ENCODE measurements around the gene PLCH2. TPM values are rescaled to one million over a fixed set of nuclear protein-coding genes. Genes with fewer than 3 reads are reported as not detected.

PLCH2 gene
- total and polyA plus RNA-seq, 2 of the 13 experiments (the other 11 are each of a cell fraction or from before 2014, with no cell fraction given), result 0.15 to 0.67 TPM

DNA sequence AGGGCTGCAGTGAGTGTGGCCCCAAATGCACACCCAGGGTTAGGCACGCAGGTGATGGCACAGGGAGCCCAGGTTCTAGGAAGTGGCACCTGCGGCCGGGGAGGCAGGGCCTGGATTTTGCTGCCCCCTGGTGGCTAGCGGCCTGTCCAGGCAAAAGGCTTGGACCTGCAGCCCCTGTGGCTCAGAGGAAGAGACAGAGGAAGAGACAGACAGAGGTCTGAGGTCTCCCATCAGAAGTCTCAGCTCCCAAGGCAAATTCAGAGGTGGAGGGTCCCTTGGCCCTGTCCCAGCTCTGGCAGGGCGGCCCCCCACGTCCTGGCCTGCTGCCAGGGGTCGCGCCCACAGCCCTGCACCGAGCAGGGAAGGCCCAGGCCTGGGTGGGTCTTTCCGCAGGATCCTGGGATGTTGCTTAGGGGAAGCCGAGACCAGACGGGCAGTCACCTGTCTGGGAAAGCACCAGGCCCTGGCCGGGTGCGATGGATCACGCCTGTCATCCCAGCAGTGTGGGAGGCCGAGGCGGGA is 72.0 kb downstream of the PLCH2 start (continued):
- TF ChIP-seq, protein P1, sequence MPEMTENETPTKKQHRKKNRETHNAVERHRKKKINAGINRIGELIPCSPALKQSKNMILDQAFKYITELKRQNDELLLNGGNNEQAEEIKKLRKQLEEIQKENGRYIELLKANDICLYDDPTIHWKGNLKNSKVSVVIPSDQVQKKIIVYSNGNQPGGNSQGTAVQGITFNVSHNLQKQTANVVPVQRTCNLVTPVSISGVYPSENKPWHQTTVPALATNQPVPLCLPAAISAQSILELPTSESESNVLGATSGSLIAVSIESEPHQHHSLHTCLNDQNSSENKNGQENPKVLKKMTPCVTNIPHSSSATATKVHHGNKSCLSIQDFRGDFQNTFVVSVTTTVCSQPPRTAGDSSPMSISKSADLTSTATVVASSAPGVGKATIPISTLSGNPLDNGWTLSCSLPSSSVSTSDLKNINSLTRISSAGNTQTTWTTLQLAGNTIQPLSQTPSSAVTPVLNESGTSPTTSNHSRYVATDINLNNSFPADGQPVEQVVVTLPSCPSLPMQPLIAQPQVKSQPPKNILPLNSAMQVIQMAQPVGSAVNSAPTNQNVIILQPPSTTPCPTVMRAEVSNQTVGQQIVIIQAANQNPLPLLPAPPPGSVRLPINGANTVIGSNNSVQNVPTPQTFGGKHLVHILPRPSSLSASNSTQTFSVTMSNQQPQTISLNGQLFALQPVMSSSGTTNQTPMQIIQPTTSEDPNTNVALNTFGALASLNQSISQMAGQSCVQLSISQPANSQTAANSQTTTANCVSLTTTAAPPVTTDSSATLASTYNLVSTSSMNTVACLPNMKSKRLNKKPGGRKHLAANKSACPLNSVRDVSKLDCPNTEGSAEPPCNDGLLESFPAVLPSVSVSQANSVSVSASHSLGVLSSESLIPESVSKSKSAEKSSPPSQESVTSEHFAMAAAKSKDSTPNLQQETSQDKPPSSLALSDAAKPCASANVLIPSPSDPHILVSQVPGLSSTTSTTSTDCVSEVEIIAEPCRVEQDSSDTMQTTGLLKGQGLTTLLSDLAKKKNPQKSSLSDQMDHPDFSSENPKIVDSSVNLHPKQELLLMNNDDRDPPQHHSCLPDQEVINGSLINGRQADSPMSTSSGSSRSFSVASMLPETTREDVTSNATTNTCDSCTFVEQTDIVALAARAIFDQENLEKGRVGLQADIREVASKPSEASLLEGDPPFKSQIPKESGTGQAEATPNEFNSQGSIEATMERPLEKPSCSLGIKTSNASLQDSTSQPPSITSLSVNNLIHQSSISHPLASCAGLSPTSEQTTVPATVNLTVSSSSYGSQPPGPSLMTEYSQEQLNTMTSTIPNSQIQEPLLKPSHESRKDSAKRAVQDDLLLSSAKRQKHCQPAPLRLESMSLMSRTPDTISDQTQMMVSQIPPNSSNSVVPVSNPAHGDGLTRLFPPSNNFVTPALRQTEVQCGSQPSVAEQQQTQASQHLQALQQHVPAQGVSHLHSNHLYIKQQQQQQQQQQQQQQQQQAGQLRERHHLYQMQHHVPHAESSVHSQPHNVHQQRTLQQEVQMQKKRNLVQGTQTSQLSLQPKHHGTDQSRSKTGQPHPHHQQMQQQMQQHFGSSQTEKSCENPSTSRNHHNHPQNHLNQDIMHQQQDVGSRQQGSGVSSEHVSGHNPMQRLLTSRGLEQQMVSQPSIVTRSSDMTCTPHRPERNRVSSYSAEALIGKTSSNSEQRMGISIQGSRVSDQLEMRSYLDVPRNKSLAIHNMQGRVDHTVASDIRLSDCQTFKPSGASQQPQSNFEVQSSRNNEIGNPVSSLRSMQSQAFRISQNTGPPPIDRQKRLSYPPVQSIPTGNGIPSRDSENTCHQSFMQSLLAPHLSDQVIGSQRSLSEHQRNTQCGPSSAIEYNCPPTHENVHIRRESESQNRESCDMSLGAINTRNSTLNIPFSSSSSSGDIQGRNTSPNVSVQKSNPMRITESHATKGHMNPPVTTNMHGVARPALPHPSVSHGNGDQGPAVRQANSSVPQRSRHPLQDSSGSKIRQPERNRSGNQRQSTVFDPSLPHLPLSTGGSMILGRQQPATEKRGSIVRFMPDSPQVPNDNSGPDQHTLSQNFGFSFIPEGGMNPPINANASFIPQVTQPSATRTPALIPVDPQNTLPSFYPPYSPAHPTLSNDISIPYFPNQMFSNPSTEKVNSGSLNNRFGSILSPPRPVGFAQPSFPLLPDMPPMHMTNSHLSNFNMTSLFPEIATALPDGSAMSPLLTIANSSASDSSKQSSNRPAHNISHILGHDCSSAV (CRISPR knock-in tag; IDR thresholded peaks at IDR 0.05; ENCODE audit: borderline replicate concordance), result 0 out of 2 replicates have a peak, but pooled peaks have one; percentile 11
- 0 out of 2 replicates have a peak, but pooled peaks have one; percentile 13 for TF ChIP-seq PITX1 (CRISPR knock-in tag; IDR thresholded peaks at IDR 0.05)
- TF ChIP-seq HMGXB4 (CRISPR knock-in tag; IDR thresholded peaks at IDR 0.05; ENCODE audit: borderline replicate concordance in 1 of 2, low read depth in 1 of 2), result peak; percentile 59 to 66; a peak in 3 of 4 replicates
- TF ChIP-seq HDAC2 (CRISPR knock-in tag; IDR thresholded peaks at IDR 0.05), result peak; percentile 26; the same call in 1 of the 2 replicates
- TF ChIP-seq FOSL2 (CRISPR knock-in tag; IDR thresholded peaks at IDR 0.05), result peak; percentile 47; the same call in 1 of the 2 replicates
- no peak; the same call in 1 of the 2 replicates for TF ChIP-seq CBFB (CRISPR knock-in tag; IDR thresholded peaks at IDR 0.05)
- peak; percentile 67; the same call in 1 of the 2 replicates for TF ChIP-seq ZBTB7A (CRISPR knock-in tag; IDR thresholded peaks at IDR 0.05)
- peak; percentile 28; the same call in 1 of the 2 replicates for TF ChIP-seq MYC (CRISPR knock-in tag; IDR thresholded peaks at IDR 0.05; ENCODE audit: borderline replicate concordance)
- TF ChIP-seq ZNF20 (CRISPR knock-in tag; IDR thresholded peaks at IDR 0.05), result peak; percentile 77; the same call in 1 of the 2 replicates
- TF ChIP-seq ARID2 (CRISPR knock-in tag; IDR thresholded peaks at IDR 0.05; ENCODE audit: borderline replicate concordance), result peak; percentile 21; the same call in 1 of the 2 replicates
- TF ChIP-seq, protein P2, sequence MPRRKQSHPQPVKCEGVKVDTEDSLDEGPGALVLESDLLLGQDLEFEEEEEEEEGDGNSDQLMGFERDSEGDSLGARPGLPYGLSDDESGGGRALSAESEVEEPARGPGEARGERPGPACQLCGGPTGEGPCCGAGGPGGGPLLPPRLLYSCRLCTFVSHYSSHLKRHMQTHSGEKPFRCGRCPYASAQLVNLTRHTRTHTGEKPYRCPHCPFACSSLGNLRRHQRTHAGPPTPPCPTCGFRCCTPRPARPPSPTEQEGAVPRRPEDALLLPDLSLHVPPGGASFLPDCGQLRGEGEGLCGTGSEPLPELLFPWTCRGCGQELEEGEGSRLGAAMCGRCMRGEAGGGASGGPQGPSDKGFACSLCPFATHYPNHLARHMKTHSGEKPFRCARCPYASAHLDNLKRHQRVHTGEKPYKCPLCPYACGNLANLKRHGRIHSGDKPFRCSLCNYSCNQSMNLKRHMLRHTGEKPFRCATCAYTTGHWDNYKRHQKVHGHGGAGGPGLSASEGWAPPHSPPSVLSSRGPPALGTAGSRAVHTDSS (CRISPR knock-in tag; conservative IDR thresholded peaks at IDR 0.05), result no peak
- peak; percentile 60; the same call in 1 of the 2 replicates for TF ChIP-seq HBP1 (CRISPR knock-in tag; IDR thresholded peaks at IDR 0.05; ENCODE audit: low read depth)
- TF ChIP-seq ZBTB3 (CRISPR knock-in tag; IDR thresholded peaks at IDR 0.05; ENCODE audit: borderline replicate concordance, low read depth), result no peak
- TF ChIP-seq NFIC (IDR thresholded peaks at IDR 0.05; ENCODE audit: low read length), result no peak
- TF ChIP-seq YEATS4 (CRISPR knock-in tag; IDR thresholded peaks at IDR 0.05; ENCODE audit: borderline replicate concordance), result no peak; the same call in 1 of the 2 replicates
- no peak for TF ChIP-seq REL (CRISPR knock-in tag; conservative IDR thresholded peaks at IDR 0.05)

All from HepG2 (cell line).